C1 segment of cervical spinal cord (tissue), 14 donors: ENCODE results near the gene INHBC.

Experiments
- DNase-seq, 14 donors: peaks; one replicate each; lab custom pipeline; 2025; lab: John Stamatoyannopoulos, UW

The INHBC gene

GRCh38 chr12:57469296-57470164, 34.9 kb downstream of the INHBC start:
- no peak for DNase-seq

DNA sequence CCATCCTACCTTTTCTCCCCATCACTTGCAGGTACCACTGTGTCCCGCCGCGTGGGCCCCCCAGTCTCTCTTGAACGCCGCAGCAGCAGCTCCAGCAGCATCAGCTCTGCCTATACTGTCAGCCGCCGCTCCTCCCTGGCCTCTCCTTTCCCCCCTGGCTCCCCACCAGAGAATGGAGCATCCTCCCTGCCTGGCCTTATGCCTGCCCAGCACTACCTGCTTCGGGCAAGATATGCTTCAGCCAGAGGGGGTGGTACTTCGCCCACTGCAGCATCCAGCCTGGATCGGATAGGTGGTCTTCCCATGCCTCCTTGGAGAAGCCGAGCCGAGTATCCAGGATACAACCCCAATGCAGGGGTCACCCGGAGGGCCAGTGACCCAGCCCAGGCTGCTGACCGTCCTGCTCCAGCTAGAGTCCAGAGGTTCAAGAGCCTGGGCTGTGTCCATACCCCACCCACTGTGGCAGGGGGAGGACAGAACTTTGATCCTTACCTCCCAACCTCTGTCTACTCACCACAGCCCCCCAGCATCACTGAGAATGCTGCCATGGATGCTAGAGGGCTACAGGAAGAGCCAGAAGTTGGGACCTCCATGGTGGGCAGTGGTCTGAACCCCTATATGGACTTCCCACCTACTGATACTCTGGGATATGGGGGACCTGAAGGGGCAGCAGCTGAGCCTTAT, 35.8 kb downstream of the INHBC start:
- no peak for DNase-seq

DNA sequence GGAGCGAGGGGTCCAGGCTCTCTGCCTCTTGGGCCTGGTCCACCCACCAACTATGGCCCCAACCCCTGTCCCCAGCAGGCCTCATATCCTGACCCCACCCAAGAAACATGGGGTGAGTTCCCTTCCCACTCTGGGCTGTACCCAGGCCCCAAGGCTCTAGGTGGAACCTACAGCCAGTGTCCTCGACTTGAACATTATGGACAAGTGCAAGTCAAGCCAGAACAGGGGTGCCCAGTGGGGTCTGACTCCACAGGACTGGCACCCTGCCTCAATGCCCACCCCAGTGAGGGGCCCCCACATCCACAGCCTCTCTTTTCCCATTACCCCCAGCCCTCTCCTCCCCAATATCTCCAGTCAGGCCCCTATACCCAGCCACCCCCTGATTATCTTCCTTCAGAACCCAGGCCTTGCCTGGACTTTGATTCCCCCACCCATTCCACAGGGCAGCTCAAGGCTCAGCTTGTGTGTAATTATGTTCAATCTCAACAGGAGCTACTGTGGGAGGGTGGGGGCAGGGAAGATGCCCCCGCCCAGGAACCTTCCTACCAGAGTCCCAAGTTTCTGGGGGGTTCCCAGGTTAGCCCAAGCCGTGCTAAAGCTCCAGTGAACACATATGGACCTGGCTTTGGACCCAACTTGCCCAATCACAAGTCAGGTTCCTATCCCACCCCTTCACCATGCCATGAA, 36.5 kb downstream of the INHBC start:
- no peak for DNase-seq

DNA sequence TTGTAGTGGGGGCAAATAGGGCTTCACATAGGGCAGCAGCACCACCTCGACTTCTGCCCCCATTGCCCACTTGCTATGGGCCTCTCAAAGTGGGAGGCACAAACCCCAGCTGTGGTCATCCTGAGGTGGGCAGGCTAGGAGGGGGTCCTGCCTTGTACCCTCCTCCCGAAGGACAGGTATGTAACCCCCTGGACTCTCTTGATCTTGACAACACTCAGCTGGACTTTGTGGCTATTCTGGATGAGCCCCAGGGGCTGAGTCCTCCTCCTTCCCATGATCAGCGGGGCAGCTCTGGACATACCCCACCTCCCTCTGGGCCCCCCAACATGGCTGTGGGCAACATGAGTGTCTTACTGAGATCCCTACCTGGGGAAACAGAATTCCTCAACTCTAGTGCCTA, 37.1 kb downstream of the INHBC start:
- no peak for DNase-seq

- no peak for DNase-seq
These were observed 37.8 kb downstream of the INHBC start for GRCh38 chr12:57472391-57472790.

DNA sequence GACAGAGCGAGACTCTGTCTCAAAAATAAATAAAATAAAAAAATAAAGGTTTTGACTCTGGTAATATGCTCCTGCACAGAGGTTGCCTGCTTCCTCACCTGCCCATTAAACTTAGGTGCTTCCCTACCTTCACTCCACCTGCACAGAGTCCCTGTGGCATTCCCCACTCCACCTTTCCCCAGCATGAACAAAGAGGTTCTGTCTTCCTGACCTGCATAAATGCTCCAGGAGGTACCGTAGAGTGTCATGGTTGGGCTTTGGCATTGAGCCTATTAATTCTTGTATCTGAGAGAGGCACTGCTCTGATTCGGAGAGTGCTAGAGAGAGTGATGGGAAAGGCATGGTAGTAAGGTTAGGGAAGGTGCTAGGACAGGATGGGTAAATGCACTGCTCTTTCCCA, 38.8 kb downstream of the INHBC start:
- DNase-seq: peak in 1 of 14 donors; percentile 19

DNA sequence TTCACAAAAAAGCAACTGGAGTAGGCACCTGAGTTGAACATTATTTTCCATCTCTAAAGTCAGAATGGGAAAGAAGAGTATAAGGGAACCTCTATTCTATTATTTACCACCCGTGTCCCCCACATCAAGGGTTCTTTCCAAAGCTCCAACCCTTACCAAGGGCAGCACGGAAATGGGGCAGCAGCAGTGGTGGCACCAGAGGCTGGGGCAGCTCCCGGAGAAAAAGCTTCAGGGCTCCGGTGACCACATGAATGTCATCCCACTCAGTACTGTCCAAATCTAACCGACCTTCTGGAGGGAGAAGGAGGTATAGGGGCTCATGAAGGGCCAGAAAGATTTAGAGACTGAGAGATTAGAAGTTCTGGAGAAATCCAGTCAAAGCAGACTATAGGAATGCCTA, 39.3 kb downstream of the INHBC start:
- no peak for DNase-seq

DNA sequence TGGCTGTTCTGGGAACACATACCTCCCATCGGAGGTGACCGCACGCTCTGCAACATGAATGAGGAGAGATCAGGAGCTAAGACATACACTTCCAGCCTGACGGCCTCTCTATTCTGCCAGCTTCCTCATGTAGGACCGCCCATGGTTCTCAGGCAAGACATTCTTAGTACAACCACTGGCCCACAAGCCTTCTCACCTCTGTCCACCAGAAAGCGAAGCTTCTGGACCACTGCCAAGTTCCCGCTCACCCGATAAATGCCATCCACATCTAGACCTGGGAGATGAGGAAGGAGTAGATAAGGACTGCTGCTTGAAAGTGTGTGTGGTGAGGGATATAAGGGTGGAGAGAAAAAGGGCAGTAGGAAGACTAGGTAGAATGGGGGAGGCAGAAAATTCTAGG, 39.8 kb downstream of the INHBC start:
- DNase-seq: no peak

GRCh38 chr12:57474862-57475261, 40.3 kb downstream of the INHBC start:
- peak in 1 of 14 donors; percentile 75 for DNase-seq

GRCh38 chr12:57475271-57476161, 40.9 kb downstream of the INHBC start:
- DNase-seq: peak in 3 of 14 donors; percentile 13 to 45 (median 26)

GRCh38 chr12:57476162-57476992, 41.8 kb downstream of the INHBC start:
- no peak for DNase-seq

DNA sequence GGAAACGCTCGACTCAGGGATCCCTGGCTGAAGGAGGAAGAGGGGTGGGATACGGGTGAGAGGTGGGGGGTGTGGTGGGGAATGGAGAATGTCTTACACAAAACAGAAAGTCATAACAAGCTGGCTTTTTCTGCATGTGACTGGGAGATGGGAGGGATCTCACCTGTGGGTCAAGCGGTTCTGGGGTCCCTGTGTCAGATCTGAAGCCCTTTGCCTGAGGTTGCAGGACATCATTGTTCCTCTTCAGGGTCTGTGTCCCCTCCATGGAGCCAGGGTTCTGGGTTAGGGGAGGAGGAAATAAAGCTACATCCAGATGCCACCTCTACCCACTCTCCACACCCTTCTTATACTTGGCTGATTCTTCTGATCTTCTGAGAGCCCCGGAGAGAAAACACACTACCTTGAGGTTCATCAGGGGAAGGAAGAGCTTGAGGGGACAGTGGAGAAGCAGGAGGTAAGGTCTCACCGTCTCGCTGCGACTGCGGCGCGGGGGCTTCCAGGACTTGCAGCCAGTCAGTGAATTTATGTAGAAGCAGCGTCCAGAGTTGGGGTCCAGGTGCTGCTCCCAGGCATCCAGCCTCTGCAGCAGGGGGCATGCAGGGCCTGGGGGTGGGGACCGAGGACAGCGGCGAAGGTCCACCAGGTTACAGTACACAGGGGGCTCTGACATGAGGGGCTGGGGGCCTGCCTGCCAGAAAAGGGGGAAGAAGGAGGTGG, 42.6 kb downstream of the INHBC start:
- DNase-seq: no peak

- DNase-seq: peak in 5 of 14 donors; percentile 8 to 22 (median 16)
These were observed 43.4 kb downstream of the INHBC start for GRCh38 chr12:57477710-57478681.

DNA sequence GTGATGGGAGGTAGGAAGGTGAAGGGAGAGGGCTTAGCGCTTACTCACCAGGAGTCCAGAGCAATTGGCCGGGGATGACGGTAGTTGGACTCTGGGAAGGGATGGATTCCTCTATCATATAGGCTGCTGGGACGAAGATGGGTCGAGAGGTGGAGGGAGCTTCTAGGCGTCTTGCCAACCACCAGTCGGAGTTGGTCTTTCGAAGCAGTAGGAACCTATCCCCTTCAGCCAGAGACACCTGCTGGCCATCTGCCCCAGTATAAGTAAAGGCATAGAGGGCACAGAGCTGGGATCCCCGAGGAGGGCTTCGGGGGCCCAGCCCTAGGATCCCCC, 44.4 kb downstream of the INHBC start:
- DNase-seq: no peak

DNA sequence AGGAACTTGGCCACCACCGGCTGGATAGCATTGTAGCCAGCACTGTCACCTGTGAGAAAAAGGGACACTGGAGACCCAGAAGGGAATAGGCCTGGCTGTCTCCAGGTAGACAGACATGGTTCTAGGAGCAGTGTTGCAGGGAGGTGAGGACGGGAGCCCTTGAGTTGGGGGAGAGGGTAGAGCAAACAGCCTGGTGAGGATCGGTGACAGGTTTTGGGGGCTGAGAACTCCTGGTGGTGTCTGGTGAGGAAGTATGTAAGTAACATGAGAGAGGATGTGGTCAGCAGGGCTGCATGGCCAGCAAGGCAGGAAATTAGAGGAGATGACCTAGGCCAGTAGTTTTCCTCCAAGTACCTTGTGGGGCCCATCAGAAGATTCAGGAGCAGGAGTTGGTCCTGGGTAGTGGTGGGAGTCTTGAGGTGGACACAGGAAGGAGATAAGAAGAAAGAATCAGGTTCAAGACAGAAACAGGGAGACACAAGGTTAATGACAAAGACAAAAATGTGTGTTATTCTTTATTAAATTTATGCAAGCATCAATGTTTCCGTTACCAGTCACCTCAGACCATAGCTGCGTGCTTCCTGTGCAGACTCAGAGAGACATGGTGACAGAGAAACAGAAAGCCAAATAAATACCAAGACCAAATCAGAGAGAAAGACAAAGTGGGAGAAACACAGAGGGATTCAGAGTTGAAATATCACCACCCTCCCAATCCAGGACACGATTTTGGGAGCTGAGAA, 45.0 kb downstream of the INHBC start, which contains the start of gene ARHGAP9:
Gene ARHGAP9, minus strand, starts transcription at position 491 of the 740 bp plus-strand sequence. Its CDS starts 460 bp downstream, at position 31.
- DNase-seq: no peak

DNA sequence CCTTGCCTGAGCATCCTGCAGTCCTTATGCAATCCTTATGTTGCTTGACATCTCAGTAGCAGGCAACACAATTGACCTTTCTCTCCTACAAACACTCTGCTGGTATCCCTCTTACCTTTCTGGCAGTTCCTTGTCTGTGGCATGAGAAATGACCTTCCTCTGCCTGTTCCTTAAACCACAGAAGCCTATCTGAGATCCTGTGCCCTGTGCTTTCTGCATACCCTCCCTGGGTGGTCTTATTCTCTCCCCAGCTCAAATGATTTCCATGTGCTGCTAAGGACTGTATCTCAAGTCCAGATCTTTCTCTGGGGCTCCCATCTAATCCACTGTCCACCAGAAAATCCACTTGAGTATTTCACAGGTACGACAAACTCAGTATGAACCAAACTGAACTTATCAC, 47.1 kb downstream of the INHBC start:
- DNase-seq: no peak

- DNase-seq: no peak
These were observed 48.9 kb downstream of the INHBC start for GRCh38 chr12:57483466-57483865.

GRCh38 chr12:57485695-57486094, 51.1 kb downstream of the INHBC start:
- no peak for DNase-seq
